ENCODE measurements around the gene SYNGR1. TPM values are rescaled to one million over a fixed set of nuclear protein-coding genes. Genes with fewer than 3 reads are reported as not detected.

Gene SYNGR1
- total RNA-seq, 2 donors from 2014 or later, result 4.4 to 5.3 TPM

- Mint-ChIP-seq H3K9me3 (no peaks in the 10 kb centered on the region), H3K4me1 (ENCODE audit: low read depth) (peaks cover 26% of the 10 kb centered on the region), H3K4me3 (no peak overlapping the region), H3K36me3 (ENCODE audit: insufficient read depth in 2 of 2) (peaks cover 4 to 14% of the 10 kb centered on the region in 2 donors), H3K27ac (no peak overlapping the region), H3K27me3 (ENCODE audit: low read depth) (no peaks in the 10 kb centered on the region)
- no peak for DNase-seq
- ATAC-seq (replicated peaks in 1 of 2), result no peak
Measured at GRCh38 chr22:39417641-39418040, 67.8 kb downstream of the SYNGR1 start.

- ATAC-seq (replicated peaks in 1 of 2) (no peak), DNase-seq (no peak)
- H3K9me3 Mint-ChIP-seq, result no peaks in the 10 kb centered on the region
- peaks cover 4 to 17% of the 10 kb centered on the region in 2 donors for H3K36me3 Mint-ChIP-seq (ENCODE audit: insufficient read depth in 2 of 2)
- H3K4me1 Mint-ChIP-seq (ENCODE audit: low read depth), result peaks cover 15% of the 10 kb centered on the region
- H3K27me3 Mint-ChIP-seq (ENCODE audit: low read depth), result no peaks in the 10 kb centered on the region
- H3K4me3 Mint-ChIP-seq, result no peak overlapping the region
- H3K27ac Mint-ChIP-seq, result no peak overlapping the region
Measured at GRCh38 chr22:39418696-39419095, 68.9 kb downstream of the SYNGR1 start.

DNA sequence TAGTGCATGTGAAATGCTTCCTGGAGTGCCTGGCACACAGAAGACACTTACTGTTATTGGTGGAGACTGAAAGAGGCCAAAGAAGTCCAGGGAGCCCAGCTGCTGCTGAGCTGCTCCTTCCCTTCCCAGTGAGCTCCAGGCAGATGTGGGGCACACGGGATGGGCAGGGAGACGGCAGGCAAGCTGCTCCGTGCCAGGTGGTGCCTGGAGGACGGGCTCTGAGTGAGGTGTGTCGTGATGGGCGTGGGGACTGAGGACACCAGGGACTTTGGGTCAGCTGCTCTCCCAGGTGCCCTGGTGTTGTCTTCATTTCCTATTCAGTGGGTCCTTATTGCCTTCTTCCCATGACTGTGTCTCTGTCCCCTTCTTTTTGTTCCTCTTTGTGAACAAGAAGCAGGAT is 69.3 kb downstream of the SYNGR1 start:
- no peaks in the 10 kb centered on the region for H3K9me3 Mint-ChIP-seq
- DNase-seq (no peak), ATAC-seq (replicated peaks in 1 of 2) (no peak)

DNA sequence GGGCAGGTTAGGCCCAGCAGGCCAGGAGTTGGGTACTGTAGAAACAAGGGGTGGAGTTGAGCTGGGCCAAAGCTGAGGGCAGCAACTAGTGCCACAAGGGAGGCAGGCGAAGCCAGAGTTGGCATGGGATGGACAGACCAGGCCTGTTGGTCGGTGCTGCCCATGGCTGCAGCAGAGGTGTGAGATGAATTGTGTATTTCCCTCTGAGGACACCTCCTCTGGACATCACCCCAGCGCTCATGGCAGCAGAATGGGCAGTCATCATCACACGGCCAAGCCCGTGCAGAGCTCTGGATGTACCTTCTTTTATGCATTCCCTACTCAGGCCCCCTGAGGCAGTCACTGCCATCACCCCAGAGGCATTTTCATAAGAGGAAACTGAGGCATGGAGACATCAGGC is 70.1 kb downstream of the SYNGR1 start:
- no peak for DNase-seq
- ATAC-seq (replicated peaks in 1 of 2), result no peak
- Mint-ChIP-seq H3K4me1 (ENCODE audit: low read depth) (peaks cover 5% of the 10 kb centered on the region), H3K36me3 (ENCODE audit: insufficient read depth in 2 of 2) (peaks cover 4 to 19% of the 10 kb centered on the region in 2 donors), H3K27ac (no peak overlapping the region), H3K27me3 (ENCODE audit: low read depth) (no peaks in the 10 kb centered on the region), H3K9me3 (no peaks in the 10 kb centered on the region), H3K4me3 (no peak overlapping the region)

More for the DNA sequence above, 69.3 kb downstream of the SYNGR1 start:
- Mint-ChIP-seq H3K4me3 (no peak overlapping the region), H3K36me3 (ENCODE audit: insufficient read depth in 2 of 2) (peaks cover 4 to 19% of the 10 kb centered on the region in 2 donors), H3K4me1 (ENCODE audit: low read depth) (peaks cover 11% of the 10 kb centered on the region), H3K27ac (no peak overlapping the region), H3K27me3 (ENCODE audit: low read depth) (no peaks in the 10 kb centered on the region)

DNA sequence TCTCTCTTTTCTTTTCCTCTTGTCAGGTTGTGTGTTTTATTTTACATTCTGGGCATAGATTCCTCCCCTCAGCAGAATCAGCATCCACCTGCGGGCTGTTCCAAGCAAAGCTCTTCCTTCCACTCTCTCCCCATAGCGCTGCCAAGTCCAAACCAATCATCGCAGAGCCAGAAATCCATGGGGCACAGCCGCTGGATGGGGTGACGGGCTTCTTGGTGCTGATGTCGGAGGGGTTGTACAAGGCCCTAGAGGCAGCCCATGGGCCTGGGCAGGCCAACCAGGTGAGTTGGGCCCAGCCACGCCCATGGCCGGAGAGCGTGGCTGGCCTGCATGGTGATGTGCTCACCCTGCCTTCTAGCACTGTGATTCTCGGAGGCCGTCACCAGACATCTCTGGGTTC is 71.9 kb downstream of the SYNGR1 start:
- H3K9me3 Mint-ChIP-seq, result no peaks in the 10 kb centered on the region
- no peak overlapping the region for H3K4me3 Mint-ChIP-seq
- peaks cover 4 to 19% of the 10 kb centered on the region in 2 donors for H3K36me3 Mint-ChIP-seq (ENCODE audit: insufficient read depth in 2 of 2)
- no peak overlapping the region for H3K27ac Mint-ChIP-seq
- H3K4me1 Mint-ChIP-seq (ENCODE audit: low read depth), result no peaks in the 10 kb centered on the region
- DNase-seq (no peak), ATAC-seq (replicated peaks in 1 of 2) (no peak)
- no peaks in the 10 kb centered on the region for H3K27me3 Mint-ChIP-seq (ENCODE audit: low read depth)

DNA sequence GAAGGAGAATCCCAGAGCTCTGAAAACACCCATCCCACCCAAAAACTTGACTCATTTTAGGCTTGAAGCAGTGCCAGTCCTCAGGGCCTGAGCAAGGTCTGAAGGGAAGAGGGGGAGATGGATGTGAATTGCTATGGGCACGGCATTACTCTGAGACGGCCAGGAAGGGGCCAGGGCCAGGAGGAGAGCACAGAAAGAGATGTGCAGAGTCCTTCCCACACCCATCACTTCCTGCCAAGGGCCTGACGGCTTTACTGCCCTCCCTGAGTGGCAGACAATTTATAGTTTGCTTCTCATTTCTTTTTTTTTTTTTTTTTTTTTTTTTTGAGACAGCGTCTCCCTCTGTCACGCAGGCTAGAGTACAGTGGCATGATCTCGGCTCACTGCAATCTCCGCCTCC is 72.3 kb downstream of the SYNGR1 start:
- ATAC-seq (replicated peaks in 1 of 2), result no peak
- no peaks in the 10 kb centered on the region for H3K27me3 Mint-ChIP-seq (ENCODE audit: low read depth)
- no peaks in the 10 kb centered on the region for H3K9me3 Mint-ChIP-seq
- H3K36me3 Mint-ChIP-seq (ENCODE audit: insufficient read depth in 2 of 2), result peaks cover 4 to 19% of the 10 kb centered on the region in 2 donors
- H3K4me3 Mint-ChIP-seq, result no peak overlapping the region
- no peaks in the 10 kb centered on the region for H3K4me1 Mint-ChIP-seq (ENCODE audit: low read depth)
- H3K27ac Mint-ChIP-seq, result no peak overlapping the region
- no peak for DNase-seq

DNA sequence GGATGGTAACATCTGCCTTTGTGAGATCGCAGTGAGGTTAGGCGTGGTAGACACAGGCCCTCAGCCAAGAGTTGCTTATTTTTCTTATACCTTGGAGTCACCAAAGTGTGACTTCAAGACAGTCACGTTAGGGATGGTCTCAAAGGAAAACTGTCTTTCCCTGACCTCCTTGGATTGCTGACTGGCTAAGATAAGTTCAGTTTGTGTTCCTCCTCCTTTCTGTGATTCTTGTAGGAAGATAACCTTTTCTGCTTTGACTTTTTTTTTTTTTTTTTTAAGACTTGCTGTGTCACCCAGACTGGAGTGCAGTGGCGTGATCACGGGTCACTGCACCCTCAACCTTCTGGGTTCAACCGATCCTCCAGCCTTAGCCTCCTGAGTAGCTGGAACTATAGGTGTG is 72.9 kb downstream of the SYNGR1 start:
- peaks cover 4 to 19% of the 10 kb centered on the region in 2 donors for H3K36me3 Mint-ChIP-seq (ENCODE audit: insufficient read depth in 2 of 2)
- no peaks in the 10 kb centered on the region for H3K4me1 Mint-ChIP-seq (ENCODE audit: low read depth)

DNA sequence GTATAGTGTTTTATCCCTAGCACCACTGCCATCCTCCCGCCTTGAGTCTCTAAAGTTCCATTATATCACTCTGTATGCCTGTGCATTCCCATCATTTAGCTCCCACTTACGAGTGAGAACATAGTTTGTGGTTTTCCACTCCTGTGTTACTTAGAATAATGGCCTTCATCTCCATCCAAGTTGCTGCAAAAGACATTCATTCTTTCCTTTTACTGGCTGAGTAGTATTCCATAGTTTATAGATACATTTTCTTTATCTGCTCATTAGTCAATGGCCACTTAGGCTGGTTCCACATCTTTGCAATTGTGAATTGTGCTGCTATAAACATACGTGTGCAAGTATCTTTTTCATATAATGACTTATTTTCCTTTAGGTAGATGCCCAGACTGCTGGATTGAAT is 74.2 kb downstream of the SYNGR1 start:
- no peak overlapping the region for H3K4me3 Mint-ChIP-seq
- ATAC-seq (replicated peaks in 1 of 2) (no peak), DNase-seq (no peak)
- H3K27me3 Mint-ChIP-seq (ENCODE audit: low read depth), result no peaks in the 10 kb centered on the region
- no peaks in the 10 kb centered on the region for H3K4me1 Mint-ChIP-seq (ENCODE audit: low read depth)
- no peak overlapping the region for H3K27ac Mint-ChIP-seq
- no peaks in the 10 kb centered on the region for H3K9me3 Mint-ChIP-seq
- H3K36me3 Mint-ChIP-seq (ENCODE audit: insufficient read depth in 2 of 2), result peaks cover 0 to 14% of the 10 kb centered on the region in 2 donors

More for the DNA sequence above, 72.9 kb downstream of the SYNGR1 start:
- no peak for DNase-seq
- Mint-ChIP-seq H3K27ac (no peak overlapping the region), H3K4me3 (no peak overlapping the region), H3K27me3 (ENCODE audit: low read depth) (no peaks in the 10 kb centered on the region), H3K9me3 (no peaks in the 10 kb centered on the region)
- no peak for ATAC-seq (replicated peaks in 1 of 2)

DNA sequence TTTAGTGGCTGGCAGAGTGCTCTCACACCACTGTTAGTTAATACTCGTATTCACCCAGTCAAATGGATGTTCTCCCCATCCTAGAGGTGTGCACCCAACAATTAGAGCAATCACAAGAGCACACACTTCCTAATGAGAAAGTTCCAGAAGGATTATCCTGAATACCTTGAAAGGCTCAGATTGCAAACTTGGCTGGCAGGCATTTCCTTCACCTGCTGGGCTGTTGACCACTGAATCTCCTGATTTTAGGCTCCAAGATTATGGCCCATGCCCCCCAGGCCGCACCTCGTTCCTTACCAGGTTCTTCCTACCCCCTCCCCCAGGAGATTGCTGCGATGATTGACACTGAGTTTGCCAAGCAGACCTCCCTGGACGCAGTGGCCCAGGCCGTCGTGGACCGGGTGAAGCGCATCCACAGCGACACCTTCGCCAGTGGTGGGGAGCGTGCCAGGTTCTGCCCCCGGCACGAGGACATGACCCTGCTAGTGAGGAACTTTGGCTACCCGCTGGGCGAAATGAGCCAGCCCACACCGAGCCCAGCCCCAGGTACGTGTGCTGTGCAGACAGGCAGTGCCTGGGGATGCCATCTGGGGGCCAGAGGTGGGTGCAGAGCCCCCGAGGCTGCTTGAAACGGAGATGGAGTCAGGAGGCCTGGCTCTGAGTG is 76.7 kb downstream of the SYNGR1 start:
- no peaks in the 10 kb centered on the region for H3K4me1 Mint-ChIP-seq (ENCODE audit: low read depth)
- H3K27me3 Mint-ChIP-seq (ENCODE audit: low read depth), result no peaks in the 10 kb centered on the region
- DNase-seq (no peak), ATAC-seq (replicated peaks in 1 of 2) (no peak)
- H3K27ac Mint-ChIP-seq, result no peak overlapping the region
- peaks cover 0 to 6% of the 10 kb centered on the region in 2 donors for H3K36me3 Mint-ChIP-seq (ENCODE audit: insufficient read depth in 2 of 2)
- H3K4me3 Mint-ChIP-seq, result no peak overlapping the region
- H3K9me3 Mint-ChIP-seq, result no peaks in the 10 kb centered on the region

- DNase-seq, result no peak
- peaks cover 0 to 3% of the 10 kb centered on the region in 2 donors for H3K36me3 Mint-ChIP-seq (ENCODE audit: insufficient read depth in 2 of 2)
- no peak for ATAC-seq (replicated peaks in 1 of 2)
Measured at GRCh38 chr22:39427751-39428596, 78.2 kb downstream of the SYNGR1 start.

GRCh38 chr22:39428597-39429071 is 78.8 kb downstream of the SYNGR1 start:
- Mint-ChIP-seq H3K27ac (no peak overlapping the region), H3K9me3 (no peaks in the 10 kb centered on the region), H3K4me3 (no peak overlapping the region), H3K27me3 (ENCODE audit: low read depth) (no peaks in the 10 kb centered on the region), H3K4me1 (ENCODE audit: low read depth) (no peaks in the 10 kb centered on the region), H3K36me3 (ENCODE audit: insufficient read depth in 2 of 2) (peaks cover 0 to 2% of the 10 kb centered on the region in 2 donors)
- DNase-seq (no peak), ATAC-seq (replicated peaks in 1 of 2) (no peak)

More at GRCh38 chr22:39427751-39428596, 78.2 kb downstream of the SYNGR1 start:
- Mint-ChIP-seq H3K4me3 (no peak overlapping the region), H3K9me3 (no peaks in the 10 kb centered on the region), H3K4me1 (ENCODE audit: low read depth) (no peaks in the 10 kb centered on the region), H3K27me3 (ENCODE audit: low read depth) (no peaks in the 10 kb centered on the region), H3K27ac (no peak overlapping the region)

GRCh38 chr22:39429186-39429585 is 79.4 kb downstream of the SYNGR1 start:
- H3K9me3 Mint-ChIP-seq, result no peaks in the 10 kb centered on the region
- no peak for ATAC-seq (replicated peaks in 1 of 2)
- H3K4me3 Mint-ChIP-seq, result no peak overlapping the region
- DNase-seq, result no peak
- no peaks in the 10 kb centered on the region for H3K27me3 Mint-ChIP-seq (ENCODE audit: low read depth)
- no peaks in the 10 kb centered on the region for H3K4me1 Mint-ChIP-seq (ENCODE audit: low read depth)
- H3K36me3 Mint-ChIP-seq (ENCODE audit: insufficient read depth in 2 of 2), result no peaks in the 10 kb centered on the region
- H3K27ac Mint-ChIP-seq, result no peak overlapping the region

DNA sequence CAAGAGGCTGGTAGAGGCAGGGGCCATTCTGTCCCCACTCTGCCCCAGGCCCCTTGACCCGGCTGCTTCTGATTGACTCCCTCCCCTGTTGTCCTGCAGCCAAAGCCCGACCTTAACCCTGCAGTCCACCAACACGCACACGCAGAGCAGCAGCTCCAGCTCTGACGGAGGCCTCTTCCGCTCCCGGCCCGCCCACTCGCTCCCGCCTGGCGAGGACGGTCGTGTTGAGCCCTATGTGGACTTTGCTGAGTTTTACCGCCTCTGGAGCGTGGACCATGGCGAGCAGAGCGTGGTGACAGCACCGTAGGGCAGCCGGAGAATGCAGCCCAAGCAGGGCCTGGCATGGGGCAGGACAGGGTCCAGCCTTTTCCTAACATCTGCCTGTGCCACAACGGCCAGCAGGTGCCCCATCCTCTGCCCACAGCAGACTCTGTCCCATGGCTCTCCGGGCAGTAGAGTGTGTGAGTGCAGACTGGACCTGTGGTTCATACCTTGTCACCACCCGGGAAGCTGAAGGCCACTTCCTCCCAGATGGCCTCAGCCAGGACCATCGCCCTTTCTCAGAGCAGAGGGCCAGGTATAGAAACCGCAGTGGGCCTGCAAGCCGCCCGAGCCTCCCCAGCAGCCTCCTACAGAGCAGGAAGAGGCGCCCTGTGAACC is 80.3 kb downstream of the SYNGR1 start:
- Mint-ChIP-seq H3K4me3 (no peak overlapping the region), H3K27me3 (ENCODE audit: low read depth) (no peaks in the 10 kb centered on the region), H3K36me3 (ENCODE audit: insufficient read depth in 2 of 2) (no peaks in the 10 kb centered on the region), H3K27ac (no peak overlapping the region), H3K4me1 (ENCODE audit: low read depth) (no peaks in the 10 kb centered on the region), H3K9me3 (no peaks in the 10 kb centered on the region)
- ATAC-seq (replicated peaks in 1 of 2), result no peak
- no peak for DNase-seq
